Astrocyte (in vitro differentiated cells and primary cell): ENCODE data around the gene ERCC8. TPM values are rescaled to one million over a fixed set of nuclear protein-coding genes. Genes with fewer than 3 reads are reported as not detected.
"Not testable (repeated sequence)": the region's sequence is repeated elsewhere in the genome, so short reads cannot be mapped to it uniquely, and the experiment has no call there.

Source experiments
- DNase-seq: peaks from one replicate; pipeline ENCODE4 v3.0.0-alpha.2; 2010; ENCODE audit warnings: low read depth
- FAIRE-seq: peaks from 2 replicates; lab custom pipeline; 2011; peaks lifted over from hg19 to GRCh38; lab: Jason Lieb, UNC
- H2AFZ ChIP-seq: 2 replicates; pipeline ENCODE4 v1.6.0; 2012; ENCODE audit warnings: low read depth, low read length, inconsistent platforms
- H3K27ac ChIP-seq: 2 replicates; pipeline ENCODE4 v1.5.1; 2011; ENCODE audit warnings: low read depth, low read length, inconsistent platforms
- H3K27me3 ChIP-seq: 2 replicates; pipeline ENCODE4 v1.6.0; 2011; ENCODE audit warnings: low read length, inconsistent platforms; ENCODE audit not compliant: insufficient read depth
- H3K36me3 ChIP-seq: 2 replicates; pipeline ENCODE4 v1.5.1; 2011; ENCODE audit warnings: low read length, inconsistent platforms; ENCODE audit not compliant: insufficient read depth
- H3K4me1 ChIP-seq: 2 replicates; pipeline ENCODE4 v1.5.1; 2011; ENCODE audit warnings: low read length, inconsistent platforms; ENCODE audit not compliant: insufficient read depth
- H3K4me2 ChIP-seq: 2 replicates; pipeline ENCODE4 v1.6.0; 2012; ENCODE audit warnings: low read length, inconsistent platforms
- H3K4me3 ChIP-seq: 2 replicates; pipeline ENCODE4 v1.5.1; 2011; ENCODE audit warnings: low read depth, mild to moderate bottlenecking, low read length, inconsistent platforms; ENCODE audit not compliant: insufficient read depth
- H3K79me2 ChIP-seq: 2 replicates; pipeline ENCODE4 v1.6.0; 2012; ENCODE audit warnings: mild to moderate bottlenecking, low read length, inconsistent platforms; ENCODE audit not compliant: insufficient read depth
- H3K9ac ChIP-seq: 2 replicates; pipeline ENCODE4 v1.6.0; 2012; ENCODE audit warnings: mild to moderate bottlenecking, low read length, inconsistent platforms
- H3K9me3 ChIP-seq: 2 replicates; pipeline ENCODE4 v1.5.1; 2012; ENCODE audit warnings: low read depth, mild to moderate bottlenecking, low read length, inconsistent platforms; ENCODE audit not compliant: insufficient read depth
- H4K20me1 ChIP-seq: 2 replicates; pipeline ENCODE4 v1.6.0; 2012; ENCODE audit warnings: low read length, inconsistent platforms; ENCODE audit not compliant: insufficient read depth
- H3K27ac Mint-ChIP-seq: one replicate; pipeline ENCODE4 v1.8.0; 2021; ENCODE audit warnings: mild to moderate bottlenecking, mixed read lengths; ENCODE audit not compliant: unreplicated experiment
- H3K27me3 Mint-ChIP-seq: one replicate; pipeline ENCODE4 v1.8.0; 2021; ENCODE audit warnings: low read depth, mixed read lengths; ENCODE audit not compliant: unreplicated experiment
- H3K36me3 Mint-ChIP-seq: one replicate; pipeline ENCODE4 v1.8.0; 2021; ENCODE audit warnings: low read depth, mixed read lengths; ENCODE audit not compliant: unreplicated experiment
- H3K4me1 Mint-ChIP-seq: one replicate; pipeline ENCODE4 v1.8.0; 2021; ENCODE audit warnings: low read depth, mixed read lengths; ENCODE audit not compliant: unreplicated experiment
- H3K4me3 Mint-ChIP-seq: one replicate; pipeline ENCODE4 v1.8.0; 2021; ENCODE audit warnings: mild to moderate bottlenecking, moderate library complexity, mixed read lengths; ENCODE audit not compliant: unreplicated experiment
- H3K9me3 Mint-ChIP-seq: one replicate; pipeline ENCODE4 v1.8.0; 2021; ENCODE audit warnings: mild to moderate bottlenecking, mixed read lengths; ENCODE audit not compliant: unreplicated experiment
- EZH2 ChIP-seq: IDR thresholded peaks from 2 replicates; pipeline ENCODE4 v1.6.1; 2012; ENCODE audit warnings: mild to moderate bottlenecking, low read length, inconsistent platforms; ENCODE audit not compliant: insufficient read depth
- total RNA-seq: library from RNA; stranded (reverse); gene quantifications from 2 replicates; pipeline ENCODE4 v1.2.1, GENCODE V29; 2021
- TF ChIP-seq, protein P1 (sequence below): IDR thresholded peaks from 2 replicates; pipeline ENCODE4 v1.5.1; 2011; ENCODE audit warnings: low read depth, mild to moderate bottlenecking, inconsistent platforms, low read length, moderate library complexity; ENCODE audit not compliant: insufficient read depth

The ERCC8 gene
- total RNA-seq, 1 donor from 2014 or later: 11.8 TPM

- Mint-ChIP-seq H3K4me3 (no peak overlapping the region), H3K36me3 (peaks cover 4% of the 10 kb centered on the region), H3K4me1 (no peaks in the 10 kb centered on the region), H3K9me3 (peaks cover 2% of the 10 kb centered on the region), H3K27me3 (no peaks in the 10 kb centered on the region), H3K27ac (no peak overlapping the region)
- no peak overlapping the region for H2AFZ ChIP-seq
- H3K4me3 ChIP-seq: no peak overlapping the region
- no peaks in the 10 kb centered on the region for H3K79me2 ChIP-seq
- peaks cover 13% of the 10 kb centered on the region for H3K9me3 ChIP-seq
- H3K9ac ChIP-seq: no peak overlapping the region
- no peak overlapping the region for H3K4me2 ChIP-seq
- no peak for TF ChIP-seq EZH2
- TF ChIP-seq, protein P1, sequence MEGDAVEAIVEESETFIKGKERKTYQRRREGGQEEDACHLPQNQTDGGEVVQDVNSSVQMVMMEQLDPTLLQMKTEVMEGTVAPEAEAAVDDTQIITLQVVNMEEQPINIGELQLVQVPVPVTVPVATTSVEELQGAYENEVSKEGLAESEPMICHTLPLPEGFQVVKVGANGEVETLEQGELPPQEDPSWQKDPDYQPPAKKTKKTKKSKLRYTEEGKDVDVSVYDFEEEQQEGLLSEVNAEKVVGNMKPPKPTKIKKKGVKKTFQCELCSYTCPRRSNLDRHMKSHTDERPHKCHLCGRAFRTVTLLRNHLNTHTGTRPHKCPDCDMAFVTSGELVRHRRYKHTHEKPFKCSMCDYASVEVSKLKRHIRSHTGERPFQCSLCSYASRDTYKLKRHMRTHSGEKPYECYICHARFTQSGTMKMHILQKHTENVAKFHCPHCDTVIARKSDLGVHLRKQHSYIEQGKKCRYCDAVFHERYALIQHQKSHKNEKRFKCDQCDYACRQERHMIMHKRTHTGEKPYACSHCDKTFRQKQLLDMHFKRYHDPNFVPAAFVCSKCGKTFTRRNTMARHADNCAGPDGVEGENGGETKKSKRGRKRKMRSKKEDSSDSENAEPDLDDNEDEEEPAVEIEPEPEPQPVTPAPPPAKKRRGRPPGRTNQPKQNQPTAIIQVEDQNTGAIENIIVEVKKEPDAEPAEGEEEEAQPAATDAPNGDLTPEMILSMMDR: no peak
- DNase-seq (no peak), FAIRE-seq (no peak)
- H3K27me3 ChIP-seq: no peaks in the 10 kb centered on the region
- H3K36me3 ChIP-seq: no peaks in the 10 kb centered on the region
- no peak overlapping the region for H3K27ac ChIP-seq
- H4K20me1 ChIP-seq: peaks cover 16% of the 10 kb centered on the region
- no peaks in the 10 kb centered on the region for H3K4me1 ChIP-seq
Measured at GRCh38 chr5:60993425-60993824, 48.6 kb upstream of the ERCC8 start.

DNA sequence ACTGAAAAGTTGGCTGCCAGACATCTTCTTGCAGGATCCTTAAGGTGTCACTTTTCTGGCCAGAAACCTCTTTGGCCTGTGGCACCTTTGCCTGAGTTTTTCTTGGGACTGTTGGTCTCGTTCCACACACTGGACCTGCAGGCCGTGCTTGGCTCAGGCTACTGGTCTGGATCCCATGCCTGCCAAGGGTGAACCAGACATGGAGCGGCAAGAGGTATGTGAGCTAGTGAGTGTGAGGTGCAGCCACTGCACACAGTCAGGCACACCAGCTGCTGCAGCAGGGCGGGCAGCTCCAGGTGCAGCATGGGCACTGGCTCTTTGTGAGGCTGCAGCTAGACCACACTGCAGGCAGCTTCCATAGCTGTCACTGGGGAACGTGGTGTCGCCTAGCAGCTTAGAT, 48.0 kb upstream of the ERCC8 start:
- no peaks in the 10 kb centered on the region for H3K79me2 ChIP-seq

DNA sequence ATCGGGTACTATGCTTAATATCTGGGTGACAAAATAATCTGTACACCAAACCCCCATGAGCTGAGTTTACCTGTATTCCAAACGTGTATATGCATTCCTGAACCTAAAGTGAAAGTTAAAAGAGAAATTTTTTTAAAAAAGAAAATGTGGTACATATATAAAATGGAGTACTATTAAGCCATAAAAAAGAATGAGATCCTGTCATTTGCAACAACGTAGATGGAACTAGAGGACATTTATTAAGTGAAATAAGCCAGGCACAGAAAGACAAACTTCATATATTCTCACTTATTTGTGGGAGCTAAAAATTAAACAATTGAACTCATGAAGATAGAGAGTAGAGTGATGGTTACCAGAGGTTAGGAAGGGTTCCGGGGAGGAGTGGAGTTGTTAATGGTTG, 44.9 kb upstream of the ERCC8 start:
- Histone ChIP-seq H2AFZ (no peak overlapping the region), H3K4me2 (no peak overlapping the region), H3K27ac (no peak overlapping the region), H3K27me3 (no peaks in the 10 kb centered on the region), H3K9ac (no peak overlapping the region), H3K36me3 (no peaks in the 10 kb centered on the region), H3K4me1 (no peaks in the 10 kb centered on the region), H4K20me1 (peaks cover 5% of the 10 kb centered on the region), H3K9me3 (peaks cover 13% of the 10 kb centered on the region), H3K4me3 (no peak overlapping the region), H3K79me2 (peaks cover 6% of the 10 kb centered on the region)
- Mint-ChIP-seq H3K27me3 (no peaks in the 10 kb centered on the region), H3K4me3 (no peak overlapping the region), H3K27ac (no peak overlapping the region), H3K36me3 (peaks cover 4% of the 10 kb centered on the region), H3K9me3 (peaks cover 12% of the 10 kb centered on the region), H3K4me1 (no peaks in the 10 kb centered on the region)
- DNase-seq (no peak), FAIRE-seq (no peak)
- no peak for TF ChIP-seq EZH2
- TF ChIP-seq, protein P1: no peak

More for the DNA sequence above, 48.0 kb upstream of the ERCC8 start:
- no peak overlapping the region for H3K4me3 Mint-ChIP-seq
- H3K27ac Mint-ChIP-seq: no peak overlapping the region
- H3K9ac ChIP-seq: no peak overlapping the region
- H3K27me3 Mint-ChIP-seq: no peaks in the 10 kb centered on the region
- peaks cover 4% of the 10 kb centered on the region for H3K36me3 Mint-ChIP-seq
- H3K4me1 ChIP-seq: no peaks in the 10 kb centered on the region
- FAIRE-seq (no peak), DNase-seq (no peak)
- peaks cover 16% of the 10 kb centered on the region for H4K20me1 ChIP-seq
- H3K4me3 ChIP-seq: no peak overlapping the region
- TF ChIP-seq EZH2: no peak
- TF ChIP-seq, protein P1: no peak
- H3K27ac ChIP-seq: no peak overlapping the region
- peaks cover 2% of the 10 kb centered on the region for H3K9me3 Mint-ChIP-seq
- H3K4me2 ChIP-seq: no peak overlapping the region
- H3K9me3 ChIP-seq: peaks cover 13% of the 10 kb centered on the region
- H3K27me3 ChIP-seq: no peaks in the 10 kb centered on the region
- no peaks in the 10 kb centered on the region for H3K4me1 Mint-ChIP-seq
- H3K36me3 ChIP-seq: no peaks in the 10 kb centered on the region
- no peak overlapping the region for H2AFZ ChIP-seq

- not testable (repeated sequence) for FAIRE-seq, H3K4me1 Mint-ChIP-seq, DNase-seq, H3K9ac ChIP-seq, H3K9me3 ChIP-seq, H3K27ac Mint-ChIP-seq, H3K4me2 ChIP-seq, H3K27me3 Mint-ChIP-seq, H3K4me3 Mint-ChIP-seq, H3K36me3 ChIP-seq, H3K27ac ChIP-seq, H3K4me1 ChIP-seq, H3K27me3 ChIP-seq, H3K36me3 Mint-ChIP-seq, H2AFZ ChIP-seq, H3K4me3 ChIP-seq
- peaks cover 12% of the 10 kb centered on the region for H4K20me1 ChIP-seq
- H3K9me3 Mint-ChIP-seq: peaks cover 10% of the 10 kb centered on the region
- peaks cover 18% of the 10 kb centered on the region for H3K79me2 ChIP-seq
Measured at GRCh38 chr5:60982127-60982526, 37.3 kb upstream of the ERCC8 start.
